NCI-H524 (cell line): ENCODE measurements around the gene TMEM269.

Experiments
- DNase-seq, 2 experiments: peaks; one replicate each; lab custom pipeline; 2025; lab: John Stamatoyannopoulos, UW

Gene TMEM269

GRCh38 chr1:42822800-42823392, 38.1 kb downstream of the TMEM269 start:
- DNase-seq, result no peak

- no peak for DNase-seq
Observed at GRCh38 chr1:42824481-42825035, 39.8 kb downstream of the TMEM269 start.

GRCh38 chr1:42825036-42825851, 40.5 kb downstream of the TMEM269 start:
- no peak for DNase-seq

- DNase-seq, result no peak
Observed at GRCh38 chr1:42830631-42831030, 45.8 kb downstream of the TMEM269 start.

- no peak for DNase-seq
Observed at GRCh38 chr1:42831273-42831672, 46.5 kb downstream of the TMEM269 start.

GRCh38 chr1:42832641-42833240, 48.0 kb downstream of the TMEM269 start:
- DNase-seq, result no peak

GRCh38 chr1:42833981-42834380, 49.2 kb downstream of the TMEM269 start:
- no peak for DNase-seq

- peak in 1 of 2 experiments; percentile 25 for DNase-seq
Observed at GRCh38 chr1:42834803-42835202, 50.0 kb downstream of the TMEM269 start.

GRCh38 chr1:42835422-42835821, 50.6 kb downstream of the TMEM269 start:
- DNase-seq, result peak; percentile 60 to 77

GRCh38 chr1:42837709-42838108, 52.9 kb downstream of the TMEM269 start:
- DNase-seq, result no peak

- DNase-seq, result no peak
Observed at GRCh38 chr1:42838482-42839190, 53.8 kb downstream of the TMEM269 start.

- no peak for DNase-seq
Observed at GRCh38 chr1:42841010-42841409, 56.2 kb downstream of the TMEM269 start.

GRCh38 chr1:42841440-42842147, 56.8 kb downstream of the TMEM269 start:
- no peak for DNase-seq

GRCh38 chr1:42844592-42845140, 59.9 kb downstream of the TMEM269 start:
- no peak for DNase-seq

GRCh38 chr1:42845193-42845592, 60.4 kb downstream of the TMEM269 start:
- DNase-seq, result no peak

GRCh38 chr1:42845866-42846256, 61.1 kb downstream of the TMEM269 start:
- DNase-seq, result peak in 1 of 2 experiments; percentile 34

GRCh38 chr1:42846257-42847110, 61.7 kb downstream of the TMEM269 start, which contains the start of gene ZNF691:
Gene ZNF691, plus strand, starts transcription at chr1:42846613. Its CDS starts 3,046 bp downstream, at chr1:42849659.
- peak; percentile 96 to 98 for DNase-seq

- no peak for DNase-seq
Observed at GRCh38 chr1:42847111-42847595, 62.4 kb downstream of the TMEM269 start.

GRCh38 chr1:42847721-42848460, 63.1 kb downstream of the TMEM269 start:
- no peak for DNase-seq
